GM19240 (cell line): Measurements from ENCODE around the gene HSPB6.
"Not testable (repeated sequence)": the region's sequence is repeated elsewhere in the genome, so short reads cannot be mapped to it uniquely, and the experiment has no call there.

Source experiments
- DNase-seq: peaks from one replicate; pipeline ENCODE4 v3.0.0; 2011; ENCODE audit warnings: low spot score; ENCODE audit not compliant: insufficient read length

Gene HSPB6

DNA sequence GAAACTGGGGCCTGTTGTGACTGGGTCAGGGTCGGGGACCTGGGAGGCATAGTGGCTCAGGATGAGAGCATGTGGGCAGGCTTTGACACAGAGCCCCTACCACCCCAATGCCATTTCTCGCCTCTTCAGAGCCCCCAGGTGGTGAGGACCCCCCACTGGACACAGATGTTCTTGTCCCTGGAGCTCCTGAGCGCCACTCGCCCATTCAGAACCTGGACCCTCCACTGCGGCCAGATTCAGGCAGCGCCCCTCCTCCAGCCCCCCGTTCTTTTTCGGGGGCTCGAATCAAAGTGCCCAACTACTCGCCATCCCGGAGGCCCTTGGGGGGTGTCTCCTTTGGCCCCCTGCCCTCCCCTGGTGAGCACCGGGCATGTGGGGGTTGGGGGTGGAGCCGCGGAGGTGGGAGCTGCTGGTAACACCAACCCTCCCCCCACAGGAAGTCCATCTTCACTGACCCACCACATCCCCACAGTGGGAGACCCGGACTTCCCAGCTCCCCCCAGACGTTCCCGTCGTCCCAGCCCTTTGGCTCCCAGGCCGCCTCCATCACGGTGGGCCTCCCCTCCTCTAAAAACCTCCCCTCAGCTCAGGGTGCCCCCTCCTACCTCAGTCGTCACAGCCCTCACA, 24.9 kb downstream of the HSPB6 start:
- no peak for DNase-seq

DNA sequence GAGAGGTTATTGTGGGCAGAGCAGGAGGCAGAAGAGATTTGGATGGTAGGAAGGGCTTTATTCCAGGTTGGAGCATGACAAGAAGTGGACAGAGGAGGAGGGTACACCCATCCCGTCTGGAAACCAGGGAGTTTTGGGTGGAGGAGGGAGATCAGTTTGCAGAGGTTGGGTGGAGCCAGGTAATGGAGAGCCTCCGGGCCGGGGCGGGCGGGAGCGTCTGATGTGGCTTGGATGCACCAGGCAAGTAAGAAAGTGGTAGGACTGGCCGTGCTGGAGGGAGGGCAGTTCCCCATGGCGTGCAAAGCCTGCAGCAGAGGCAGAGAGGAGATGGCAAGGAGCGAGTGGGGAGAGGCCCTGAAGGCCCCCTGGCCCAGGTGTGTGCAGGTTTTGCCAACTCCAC, 25.5 kb downstream of the HSPB6 start:
- DNase-seq, result no peak

DNA sequence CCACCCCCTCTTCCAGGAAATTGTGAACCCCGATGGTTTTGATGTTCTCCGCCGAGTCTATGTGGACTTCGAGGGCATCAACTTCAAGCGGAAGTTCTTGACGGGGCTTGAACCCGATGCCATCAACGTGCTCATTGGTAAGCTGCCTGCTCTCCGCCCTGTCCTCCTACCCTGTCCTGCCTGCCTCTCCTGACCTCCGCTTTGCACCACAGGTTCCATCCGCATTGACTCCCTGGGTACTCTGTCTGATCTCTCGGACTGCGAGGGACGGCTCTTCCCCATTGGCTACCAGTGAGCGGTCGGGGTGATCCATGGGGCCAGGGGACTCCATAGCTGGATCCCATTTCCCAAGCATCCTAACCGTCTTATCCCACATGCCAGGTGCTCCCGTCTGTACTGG, 26.5 kb downstream of the HSPB6 start:
- DNase-seq, result no peak

DNA sequence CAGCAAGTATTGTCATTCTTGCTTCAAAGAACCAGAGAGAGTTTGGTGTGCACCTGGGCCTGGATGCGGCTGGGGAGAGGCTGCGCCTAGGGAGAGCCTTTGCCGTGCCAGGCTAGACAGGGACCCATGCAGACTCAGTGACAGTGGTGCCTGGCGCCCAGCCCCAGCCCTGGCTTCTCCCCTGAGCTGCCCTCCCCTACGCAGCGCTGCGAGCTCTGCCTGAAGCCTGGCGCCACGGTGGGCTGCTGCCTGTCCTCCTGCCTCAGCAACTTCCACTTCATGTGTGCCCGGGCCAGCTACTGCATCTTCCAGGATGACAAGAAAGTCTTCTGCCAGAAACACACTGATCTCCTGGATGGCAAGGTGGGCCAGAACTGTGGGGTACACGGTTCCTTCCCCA, 27.1 kb downstream of the HSPB6 start:
- no peak for DNase-seq

DNA sequence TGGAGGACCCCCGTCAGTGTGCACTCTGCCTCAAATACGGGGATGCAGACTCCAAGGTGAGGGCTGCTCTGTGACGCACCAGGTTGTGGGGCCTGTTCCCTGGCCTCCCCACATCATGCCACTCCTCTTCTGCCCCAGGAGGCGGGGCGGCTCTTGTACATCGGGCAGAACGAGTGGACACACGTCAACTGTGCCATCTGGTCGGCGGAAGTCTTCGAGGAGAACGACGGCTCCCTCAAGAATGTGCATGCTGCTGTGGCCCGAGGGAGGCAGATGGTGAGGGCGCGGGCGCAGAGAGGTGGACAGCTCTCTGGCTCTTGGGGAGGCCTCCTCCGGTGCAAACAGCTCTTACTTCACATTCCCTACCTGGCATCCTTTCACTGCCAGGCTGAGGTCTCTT, 27.8 kb downstream of the HSPB6 start:
- no peak for DNase-seq

DNA sequence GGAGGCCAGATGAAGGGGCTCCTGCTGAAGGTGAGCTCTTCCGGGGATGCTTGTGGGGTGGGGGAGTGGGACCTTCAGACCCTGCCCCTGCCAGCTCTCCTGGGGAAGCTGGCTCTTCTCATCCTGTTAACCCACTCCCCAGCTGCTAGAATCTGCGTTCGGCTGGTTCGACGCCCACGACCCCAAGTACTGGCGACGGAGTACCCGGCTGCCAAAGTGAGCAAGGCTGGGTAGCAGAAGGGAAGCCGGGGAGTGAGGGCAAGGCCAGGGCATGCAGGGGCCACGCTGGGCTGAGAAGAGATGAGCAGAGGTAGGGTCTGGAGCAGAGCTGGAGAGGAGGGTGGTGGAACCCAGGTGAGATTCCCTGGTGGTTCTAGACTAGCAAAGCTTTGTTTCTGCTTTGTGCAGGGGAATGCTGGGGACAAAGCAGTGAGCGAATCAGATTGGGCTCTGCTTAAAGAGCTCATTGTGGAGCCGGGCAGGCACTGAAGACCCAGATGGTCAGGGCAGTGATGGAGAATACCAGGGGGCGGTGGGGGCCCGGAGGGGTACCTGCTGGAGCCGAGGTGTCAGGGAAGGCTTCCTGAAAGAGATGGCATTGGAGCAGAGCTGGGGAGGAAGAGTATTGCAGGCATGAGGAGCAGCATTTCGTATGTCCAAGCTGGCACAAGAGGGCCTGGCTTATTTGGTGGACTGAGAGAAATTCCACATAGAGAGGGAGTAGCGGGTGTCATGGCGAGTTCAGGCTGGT, 28.7 kb downstream of the HSPB6 start:
- no peak for DNase-seq

DNA sequence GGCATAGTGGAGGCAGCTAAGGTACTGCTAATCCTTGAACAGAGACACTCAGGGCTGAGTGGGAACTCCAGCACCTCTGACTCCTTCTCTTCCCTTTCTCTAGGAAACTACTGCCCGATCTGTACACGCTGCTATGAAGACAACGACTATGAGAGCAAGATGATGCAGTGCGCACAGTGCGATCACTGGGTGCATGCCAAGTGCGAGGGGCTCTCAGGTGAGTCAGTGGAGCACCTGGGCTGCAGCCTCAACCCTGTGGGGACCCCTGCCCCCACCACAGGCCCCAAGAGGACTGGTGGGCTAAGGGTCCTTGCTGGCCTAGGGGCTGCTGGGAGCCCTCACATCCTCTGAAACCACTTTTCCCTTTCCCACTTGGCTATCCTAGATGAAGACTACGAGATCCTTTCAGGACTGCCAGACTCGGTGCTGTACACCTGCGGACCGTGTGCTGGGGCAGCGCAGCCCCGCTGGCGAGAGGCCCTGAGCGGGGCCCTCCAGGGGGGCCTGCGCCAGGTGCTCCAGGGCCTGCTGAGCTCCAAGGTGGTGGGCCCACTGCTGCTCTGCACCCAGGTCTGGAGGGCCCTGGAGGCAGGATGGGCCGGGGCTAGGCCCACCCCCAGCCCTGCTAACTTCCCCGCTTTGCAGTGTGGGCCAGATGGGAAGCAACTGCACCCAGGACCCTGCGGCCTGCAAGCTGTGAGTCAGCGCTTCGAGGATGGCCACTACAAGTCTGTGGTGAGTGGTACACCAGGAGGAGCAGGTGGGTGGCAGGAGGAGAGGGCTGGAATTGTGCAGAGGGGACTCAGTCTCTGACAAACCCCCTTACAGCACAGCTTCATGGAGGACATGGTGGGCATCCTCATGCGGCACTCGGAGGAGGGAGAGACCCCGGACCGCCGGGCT, 29.5 kb downstream of the HSPB6 start:
- DNase-seq, result no peak

DNA sequence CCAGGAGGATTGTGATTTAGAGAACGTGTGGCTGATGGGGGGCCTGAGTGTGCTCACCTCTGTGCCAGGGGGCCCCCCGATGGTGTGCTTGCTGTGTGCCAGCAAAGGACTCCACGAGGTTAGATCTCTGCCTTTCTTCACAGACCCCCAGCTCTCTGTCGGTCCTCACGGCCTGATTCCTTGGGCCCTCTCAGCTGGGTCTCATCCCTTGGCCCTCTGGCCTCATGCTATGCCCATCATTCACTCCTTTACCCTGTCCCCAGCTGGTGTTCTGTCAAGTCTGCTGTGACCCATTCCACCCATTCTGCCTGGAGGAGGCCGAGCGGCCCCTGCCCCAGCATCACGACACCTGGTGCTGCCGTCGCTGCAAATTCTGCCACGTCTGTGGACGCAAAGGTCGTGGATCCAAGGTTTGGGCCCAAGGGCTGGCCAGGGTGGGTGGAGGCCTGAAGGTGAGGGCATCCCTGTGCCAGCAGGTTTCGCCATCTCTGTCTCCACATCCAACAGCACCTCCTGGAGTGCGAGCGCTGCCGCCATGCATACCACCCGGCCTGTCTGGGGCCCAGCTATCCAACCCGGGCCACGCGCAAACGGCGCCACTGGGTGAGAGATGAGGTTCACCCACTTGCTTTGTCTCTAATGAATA, 31.5 kb downstream of the HSPB6 start:
- no peak for DNase-seq

DNA sequence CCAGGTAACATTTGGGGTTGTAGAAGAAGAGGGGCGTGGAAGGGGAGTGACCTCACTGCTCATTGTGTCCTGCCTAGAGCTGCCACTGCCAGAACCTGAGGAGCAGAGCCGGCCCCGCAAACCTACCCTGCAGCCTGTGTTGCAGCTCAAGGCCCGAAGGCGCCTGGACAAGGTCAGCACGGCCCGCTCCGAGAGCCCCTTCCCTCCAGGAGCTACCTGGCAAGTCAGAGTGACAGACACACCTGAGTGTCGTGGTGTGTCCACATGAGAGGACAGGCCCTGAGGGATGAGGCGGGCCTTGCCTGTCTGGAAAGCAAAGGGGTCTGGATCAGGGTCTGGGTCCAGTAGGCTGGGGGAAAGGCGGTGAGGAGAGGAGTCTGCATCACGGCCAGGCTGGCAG, 32.3 kb downstream of the HSPB6 start:
- no peak for DNase-seq

DNA sequence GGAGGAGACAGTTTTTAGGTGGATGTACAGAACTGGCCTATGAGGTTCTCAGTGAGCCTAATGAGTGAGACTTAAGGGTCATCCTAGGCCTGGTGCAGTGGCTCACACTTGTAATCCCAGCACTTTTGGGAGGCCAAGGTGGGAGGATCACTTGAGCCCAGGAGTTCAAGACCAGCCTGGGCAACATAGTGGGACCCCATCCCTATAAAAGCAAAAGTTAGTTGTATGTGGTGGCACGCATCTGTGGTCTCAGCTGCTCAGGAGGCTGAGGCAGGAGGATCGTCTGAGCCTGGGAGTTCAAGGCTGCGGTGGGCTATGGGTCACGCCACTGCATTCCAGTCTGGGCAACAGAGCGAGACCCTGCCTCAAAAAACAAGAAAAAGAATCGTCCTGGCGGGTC, 32.7 kb downstream of the HSPB6 start:
- not testable (repeated sequence) for DNase-seq

DNA sequence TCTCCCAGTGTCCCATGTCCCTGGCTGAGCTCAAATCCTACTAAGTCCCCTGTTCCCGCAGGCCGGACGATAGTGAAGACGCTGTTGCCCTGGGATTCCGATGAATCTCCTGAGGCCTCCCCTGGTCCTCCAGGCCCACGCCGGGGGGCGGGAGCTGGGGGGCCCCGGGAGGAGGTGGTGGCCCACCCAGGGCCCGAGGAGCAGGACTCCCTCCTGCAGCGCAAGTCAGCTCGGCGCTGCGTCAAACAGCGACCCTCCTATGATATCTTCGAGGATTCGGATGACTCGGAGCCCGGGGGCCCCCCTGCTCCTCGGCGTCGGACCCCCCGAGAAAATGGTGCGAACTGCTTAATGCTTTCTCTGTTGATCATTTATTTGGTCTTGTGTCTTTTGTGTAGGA, 33.2 kb downstream of the HSPB6 start:
- DNase-seq, result no peak

DNA sequence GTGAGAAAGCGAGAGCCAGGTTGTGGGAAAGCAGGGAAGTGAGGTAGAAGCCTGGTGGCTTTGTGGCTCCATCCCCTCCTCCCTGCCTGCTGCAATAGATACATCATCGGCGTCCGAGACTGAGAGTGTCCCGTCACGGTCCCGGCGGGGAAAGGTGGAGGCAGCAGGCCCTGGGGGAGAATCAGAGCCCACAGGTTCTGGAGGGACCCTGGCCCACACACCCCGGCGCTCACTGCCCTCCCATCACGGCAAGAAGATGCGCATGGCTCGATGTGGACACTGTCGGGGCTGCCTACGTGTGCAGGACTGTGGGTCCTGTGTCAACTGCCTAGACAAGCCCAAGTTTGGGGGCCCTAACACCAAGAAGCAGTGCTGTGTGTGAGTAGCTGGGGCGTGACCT, 33.9 kb downstream of the HSPB6 start:
- DNase-seq, result no peak

DNA sequence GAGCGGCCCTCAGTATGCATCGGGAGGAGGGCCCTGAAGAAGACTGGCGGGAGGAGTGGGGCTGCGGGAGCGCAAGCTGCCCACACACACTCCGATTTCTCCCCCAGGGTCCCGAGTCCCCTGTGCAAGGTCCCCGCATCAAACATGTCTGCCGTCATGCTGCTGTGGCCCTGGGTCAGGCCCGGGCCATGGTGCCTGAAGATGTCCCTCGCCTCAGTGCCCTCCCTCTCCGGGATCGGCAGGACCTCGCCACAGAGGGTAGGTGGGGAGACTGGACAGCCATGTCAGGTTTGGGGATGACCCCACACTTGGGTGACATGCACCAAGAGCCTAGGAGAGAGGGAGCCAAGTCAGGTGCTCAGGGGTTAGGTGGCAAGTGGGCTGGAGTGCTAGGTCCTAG, 34.4 kb downstream of the HSPB6 start:
- no peak for DNase-seq

DNA sequence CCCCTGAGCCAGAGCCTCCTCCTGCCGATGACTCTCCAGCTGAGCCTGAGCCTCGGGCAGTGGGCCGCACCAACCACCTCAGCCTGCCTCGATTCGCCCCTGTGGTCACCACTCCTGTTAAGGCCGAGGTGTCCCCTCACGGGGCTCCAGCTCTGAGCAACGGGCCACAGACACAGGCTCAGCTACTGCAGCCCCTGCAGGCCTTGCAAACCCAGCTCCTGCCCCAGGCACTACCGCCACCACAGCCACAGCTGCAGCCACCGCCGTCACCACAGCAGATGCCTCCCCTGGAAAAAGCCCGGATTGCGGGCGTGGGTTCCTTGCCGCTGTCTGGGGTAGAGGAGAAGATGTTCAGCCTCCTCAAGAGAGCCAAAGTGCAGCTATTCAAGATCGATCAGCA, 35.5 kb downstream of the HSPB6 start:
- DNase-seq, result no peak

DNA sequence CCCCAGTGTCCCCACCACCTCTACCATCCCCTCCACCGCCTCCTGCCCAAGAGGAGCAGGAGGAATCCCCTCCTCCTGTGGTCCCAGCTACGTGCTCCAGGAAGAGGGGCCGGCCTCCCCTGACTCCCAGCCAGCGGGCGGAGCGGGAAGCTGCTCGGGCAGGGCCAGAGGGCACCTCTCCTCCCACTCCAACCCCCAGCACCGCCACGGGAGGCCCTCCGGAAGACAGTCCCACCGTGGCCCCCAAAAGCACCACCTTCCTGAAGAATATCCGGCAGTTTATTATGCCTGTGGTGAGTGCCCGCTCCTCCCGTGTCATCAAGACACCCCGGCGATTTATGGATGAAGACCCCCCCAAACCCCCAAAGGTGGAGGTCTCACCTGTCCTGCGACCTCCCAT, 36.2 kb downstream of the HSPB6 start:
- no peak for DNase-seq

DNA sequence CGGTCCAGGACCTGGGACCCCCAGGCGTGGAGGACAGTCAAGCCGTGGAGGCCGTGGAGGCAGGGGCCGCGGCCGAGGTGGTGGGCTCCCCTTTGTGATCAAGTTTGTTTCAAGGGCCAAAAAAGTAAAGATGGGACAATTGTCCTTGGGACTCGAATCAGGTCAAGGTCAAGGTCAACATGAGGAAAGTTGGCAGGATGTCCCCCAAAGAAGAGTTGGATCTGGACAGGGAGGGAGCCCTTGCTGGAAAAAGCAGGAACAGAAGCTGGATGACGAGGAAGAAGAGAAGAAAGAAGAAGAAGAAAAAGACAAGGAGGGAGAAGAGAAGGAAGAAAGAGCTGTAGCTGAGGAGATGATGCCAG, 36.7 kb downstream of the HSPB6 start:
- no peak for DNase-seq

DNA sequence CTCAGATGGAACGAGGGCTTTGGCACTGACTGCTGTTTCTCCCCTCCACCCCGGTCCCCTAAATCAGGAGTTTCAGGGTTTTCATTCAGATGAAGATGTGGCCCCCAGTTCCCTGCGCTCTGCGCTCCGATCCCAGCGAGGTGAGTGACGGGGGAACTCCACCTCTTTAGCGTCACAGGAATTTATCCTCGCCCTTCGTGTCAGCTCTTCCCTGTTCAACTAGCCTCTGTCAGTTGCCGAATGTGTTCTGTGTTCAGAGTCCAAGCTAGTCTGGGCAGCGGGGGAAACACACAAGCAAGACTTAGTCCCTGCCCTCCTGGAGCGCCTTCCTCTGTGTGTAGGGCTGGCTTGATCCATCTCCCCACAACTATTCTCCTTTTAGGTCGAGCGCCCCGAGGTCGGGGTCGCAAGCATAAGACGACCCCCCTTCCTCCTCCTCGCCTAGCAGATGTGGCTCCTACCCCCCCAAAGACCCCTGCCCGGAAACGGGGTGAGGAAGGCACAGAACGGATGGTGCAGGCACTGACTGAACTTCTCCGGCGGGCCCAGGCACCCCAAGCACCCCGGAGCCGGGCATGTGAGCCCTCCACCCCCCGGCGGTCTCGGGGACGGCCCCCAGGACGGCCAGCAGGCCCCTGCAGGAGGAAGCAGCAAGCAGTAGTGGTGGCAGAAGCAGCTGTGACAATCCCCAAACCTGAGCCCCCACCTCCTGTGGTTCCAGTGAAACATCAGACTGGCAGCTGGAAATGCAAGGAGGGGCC, 37.2 kb downstream of the HSPB6 start:
- DNase-seq, result no peak

DNA sequence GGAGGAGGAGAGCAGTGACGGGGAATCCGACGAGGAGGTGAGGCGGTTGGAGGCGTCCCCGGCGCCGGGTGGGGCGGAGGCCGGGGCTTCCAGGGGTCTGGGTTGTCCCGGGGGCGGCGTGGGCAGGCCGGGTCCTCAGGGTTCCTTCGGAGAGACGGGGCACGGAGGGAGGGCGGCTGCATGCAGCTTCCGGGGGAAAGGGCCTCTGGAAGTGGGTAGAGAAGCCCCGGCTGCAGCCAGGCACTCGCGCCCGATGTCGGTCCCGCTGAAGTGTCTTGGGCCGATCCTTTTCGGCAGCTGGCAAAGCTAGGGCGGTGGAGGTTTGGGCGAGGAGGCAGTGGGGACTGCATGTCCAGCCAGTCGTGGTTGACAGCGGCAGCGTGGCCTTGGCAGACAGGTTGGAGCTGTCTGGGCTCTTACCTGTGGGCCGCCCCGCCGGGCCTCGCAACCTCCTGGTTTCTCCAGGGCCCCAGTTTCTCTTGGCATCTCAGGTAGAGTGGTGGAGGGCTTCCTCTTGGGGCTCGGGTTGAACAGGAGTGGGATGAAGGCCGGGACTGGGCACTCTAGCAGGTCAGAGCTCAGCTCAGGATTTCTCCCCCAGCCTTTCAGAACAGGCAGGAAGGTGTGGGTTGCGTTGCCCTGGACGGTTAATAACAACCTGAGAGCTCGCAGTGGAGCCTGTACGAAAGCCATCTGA, 38.3 kb downstream of the HSPB6 start:
- DNase-seq, result peak; percentile 60

DNA sequence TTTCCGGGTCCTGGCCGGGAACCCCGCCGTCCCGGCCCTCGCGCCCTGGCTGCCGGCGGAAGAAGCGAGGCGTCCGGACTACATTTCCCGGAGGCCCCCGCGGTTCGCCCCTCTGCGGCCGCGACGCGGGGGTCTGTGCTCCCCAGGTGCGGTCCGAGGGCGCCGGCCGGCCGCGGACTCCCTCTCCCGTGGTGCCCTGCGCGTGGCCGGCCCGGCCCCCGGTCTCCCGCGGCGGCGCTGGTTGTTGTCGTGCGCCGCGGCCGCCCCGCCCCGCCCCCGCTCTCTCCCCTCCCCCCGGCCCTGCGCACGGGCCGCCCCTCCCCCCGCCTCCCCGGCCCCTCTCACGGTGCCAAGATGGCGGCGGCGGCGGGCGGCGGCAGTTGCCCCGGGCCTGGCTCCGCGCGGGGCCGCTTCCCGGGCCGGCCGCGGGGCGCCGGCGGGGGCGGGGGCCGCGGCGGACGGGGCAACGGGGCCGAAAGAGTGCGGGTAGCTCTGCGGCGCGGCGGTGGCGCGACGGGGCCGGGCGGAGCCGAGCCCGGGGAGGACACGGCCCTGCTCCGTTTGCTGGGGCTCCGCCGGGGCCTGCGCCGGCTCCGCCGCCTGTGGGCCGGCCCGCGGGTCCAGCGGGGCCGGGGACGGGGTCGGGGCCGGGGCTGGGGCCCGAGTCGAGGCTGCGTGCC, 39.0 kb downstream of the HSPB6 start, which contains the start of gene KMT2B:
Gene KMT2B, plus strand, starts transcription at position 339 of the 680 bp plus-strand sequence. Its CDS starts 16 bp downstream, at position 355.
- DNase-seq, result peak; percentile 98
